Neuronal stem cell (in vitro differentiated cells): Measurements from ENCODE around the gene NKAIN4.

Source experiments
- DNase-seq: peaks from one replicate; pipeline ENCODE4 v3.0.0-alpha.2; 2013; ENCODE audit warnings: low spot score
- H2AFZ ChIP-seq: one replicate; pipeline ENCODE4 v1.6.1; 2013; ENCODE audit warnings: mild to moderate bottlenecking, low read length, inconsistent platforms
- H2AK5ac ChIP-seq: 2 replicates; pipeline ENCODE4 v1.6.1; 2013; ENCODE audit warnings: low read depth, mild to moderate bottlenecking, inconsistent platforms, low read length, moderate library complexity, mixed read lengths
- H2BK120ac ChIP-seq: 2 replicates; pipeline ENCODE4 v1.6.1; 2013; ENCODE audit warnings: low read depth, mild to moderate bottlenecking, inconsistent platforms, low read length, moderate library complexity, mixed read lengths
- H2BK12ac ChIP-seq: one replicate; pipeline ENCODE4 v1.6.1; 2013; ENCODE audit warnings: low read length, inconsistent platforms
- H2BK15ac ChIP-seq: 2 replicates; pipeline ENCODE4 v1.6.1; 2013; ENCODE audit warnings: mild to moderate bottlenecking, low read length, inconsistent platforms, mixed read lengths
- H2BK5ac ChIP-seq: one replicate; pipeline ENCODE4 v1.6.1; 2013; ENCODE audit warnings: inconsistent platforms, mild to moderate bottlenecking, low read length, moderate library complexity
- H3K14ac ChIP-seq: one replicate; pipeline ENCODE4 v1.6.1; 2013; ENCODE audit warnings: low read length, inconsistent platforms
- H3K18ac ChIP-seq: 2 replicates; pipeline ENCODE4 v1.6.1; 2013; ENCODE audit warnings: low read length, inconsistent platforms
- H3K23ac ChIP-seq: 2 replicates; pipeline ENCODE4 v1.6.1; 2013; ENCODE audit warnings: low read depth, mild to moderate bottlenecking, mixed read lengths, low read length, inconsistent platforms; ENCODE audit not compliant: poor library complexity
- H3K27ac ChIP-seq: replicated peaks from 3 replicates; pipeline ENCODE4 v1.5.1; 2013; ENCODE audit warnings: low read length, inconsistent platforms
- H3K27me3 ChIP-seq, 3 experiments: 2 replicates each; pipeline ENCODE4 v1.6.1; 2013; ENCODE audit warnings: low read length in 3 of 3, mild to moderate bottlenecking in 2 of 3, inconsistent platforms in 1 of 3, low read depth in 1 of 3, mixed read lengths in 1 of 3, moderate library complexity in 1 of 3; ENCODE audit not compliant: control insufficient read depth in 3 of 3, insufficient read depth in 3 of 3
- H3K36me3 ChIP-seq, 2 donors: replicated peaks in 1 of 2; 2 replicates each; pipeline ENCODE4 v1.6.1; 2013; ENCODE audit warnings: low read length in 2 of 2; ENCODE audit not compliant: control insufficient read depth in 2 of 2, insufficient read depth in 2 of 2
- H3K4ac ChIP-seq: 2 replicates; pipeline ENCODE4 v1.6.1; 2013; ENCODE audit warnings: inconsistent platforms, mild to moderate bottlenecking, low read length, moderate library complexity
- H3K4me1 ChIP-seq, 2 donors: 1 replicate in 1 of 2; 2 replicates in 1 of 2; pipeline ENCODE4 v1.6.1; 2013; ENCODE audit warnings: low read length in 2 of 2, low read depth in 1 of 2; ENCODE audit not compliant: control insufficient read depth in 2 of 2, insufficient read depth in 1 of 2
- H3K4me2 ChIP-seq: one replicate; pipeline ENCODE4 v1.6.1; 2013; ENCODE audit warnings: mild to moderate bottlenecking, low read length, inconsistent platforms; ENCODE audit not compliant: insufficient read depth, poor library complexity, severe bottlenecking
- H3K4me3 ChIP-seq, 2 donors: 2 replicates each; pipeline ENCODE4 v1.5.1; 2013; ENCODE audit warnings: low read length in 2 of 2, mild to moderate bottlenecking in 2 of 2, inconsistent platforms in 1 of 2, moderate library complexity in 1 of 2
- H3K79me1 ChIP-seq: one replicate; pipeline ENCODE4 v1.6.1; 2013; ENCODE audit warnings: low read depth, mild to moderate bottlenecking, inconsistent platforms, low read length, moderate library complexity
- H3K9ac ChIP-seq: one replicate; pipeline ENCODE4 v1.6.1; 2013; ENCODE audit warnings: mild to moderate bottlenecking, low read depth, low read length, inconsistent platforms; ENCODE audit not compliant: poor library complexity
- H3K9me3 ChIP-seq, 2 donors: replicated peaks in 1 of 2; 2 replicates each; pipeline versions ENCODE3 to v1.6.1; 2013; ENCODE audit warnings: low read length in 2 of 2, mild to moderate bottlenecking in 2 of 2, inconsistent platforms in 1 of 2, low read depth in 1 of 2, mixed read lengths in 1 of 2, moderate library complexity in 1 of 2; ENCODE audit not compliant: control insufficient read depth in 2 of 2, insufficient read depth in 1 of 2
- H4K8ac ChIP-seq: one replicate; pipeline ENCODE4 v1.6.1; 2013; ENCODE audit warnings: low read depth, mild to moderate bottlenecking, inconsistent platforms, low read length, moderate library complexity
- H4K91ac ChIP-seq: one replicate; pipeline ENCODE4 v1.6.1; 2013; ENCODE audit warnings: low read length, low read depth, mild to moderate bottlenecking, inconsistent platforms; ENCODE audit not compliant: poor library complexity
- WGBS, 2 donors: extraction: QIAGEN DNeasy Blood & Tissue Kit; methylation state at CpG; one replicate each; pipeline ENCODE4 v1.1.7; 2013; ENCODE audit warnings: missing lambda C conversion rate in 2 of 2, mixed read lengths in 1 of 2; ENCODE audit not compliant: insufficient read length in 2 of 2, insufficient replicate concordance in 1 of 2; ENCODE audit errors: extremely low coverage in 2 of 2; 5-methylcytosine and 5-hydroxymethylcytosine counted together

The NKAIN4 gene

GRCh38 chr20:63216849-63217471 is 37.3 kb downstream of the NKAIN4 start:
- Histone ChIP-seq H3K79me1 (no peaks in the 10 kb centered on the region), H3K4me3 (peak overlapping the region; percentile 83 to 92), H2BK15ac (peak overlapping the region; percentile 46), H4K8ac (no peak overlapping the region), H3K18ac (peak overlapping the region; percentile 53), H3K27ac (no peak overlapping the region), H3K4me2 (peak overlapping the region; percentile 66), H3K23ac (no peak overlapping the region), H4K91ac (no peak overlapping the region), H2AK5ac (peak overlapping the region; percentile 94), H3K4me1 (peaks cover 8 to 9% of the 10 kb centered on the region in 2 donors), H3K27me3 (peaks cover 0 to 34% (median 4%) of the 10 kb centered on the region in 3 experiments), H2BK120ac (peak overlapping the region; percentile 89), H2BK5ac (peak overlapping the region; percentile 62), H3K9ac (peak overlapping the region; percentile 93), H3K9me3 (no peaks in the 10 kb centered on the region), H3K36me3 (peaks cover 19 to 31% of the 10 kb centered on the region in 2 donors), H2AFZ (peak overlapping the region; percentile 95), H3K4ac (peak overlapping the region; percentile 46), H2BK12ac (peak overlapping the region; percentile 53), H3K14ac (peak overlapping the region; percentile 22)
- DNase-seq: no peak
- WGBS, 2 donors: no CpG with 5 or more reads among the region's 13 CpGs

DNA sequence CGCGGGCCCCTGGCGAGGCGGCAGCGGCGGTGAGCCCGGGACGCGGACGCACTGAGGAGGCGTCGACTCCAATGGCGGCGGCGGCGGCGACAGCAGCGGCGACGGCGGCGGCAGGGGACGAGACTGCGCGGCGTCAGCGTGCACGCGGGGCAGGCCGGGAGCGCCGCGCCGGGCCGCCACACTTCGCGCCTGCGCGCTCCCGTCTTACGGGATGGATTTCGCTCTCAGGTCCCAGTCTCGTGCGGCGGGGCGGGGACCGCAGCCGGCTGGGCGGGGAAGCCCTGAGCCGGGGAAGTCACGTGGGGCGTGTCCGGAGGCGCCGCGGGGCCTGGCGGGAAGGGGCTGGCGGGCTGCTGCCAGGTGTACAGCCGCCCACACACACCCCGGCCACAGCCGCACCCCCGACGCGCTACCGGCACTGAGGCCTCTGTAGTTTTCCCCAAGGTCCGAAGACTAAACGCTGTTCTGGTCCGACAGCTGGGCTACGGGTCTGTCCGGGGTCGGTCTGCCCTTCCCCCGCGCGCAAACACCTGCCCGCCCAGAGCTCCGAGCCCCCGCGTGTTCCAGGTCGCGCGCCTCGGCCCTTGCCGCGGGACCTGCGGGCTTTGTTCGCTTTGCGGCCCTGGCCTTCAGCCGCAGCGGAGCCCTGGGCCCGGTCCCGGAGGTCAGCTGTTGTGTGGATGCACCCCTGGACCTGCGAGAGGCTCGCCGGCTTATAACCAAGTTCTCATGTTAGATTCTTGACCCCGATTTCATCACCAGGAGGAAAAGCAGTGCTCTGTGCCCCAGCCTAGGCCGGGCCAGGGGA is 38.0 kb downstream of the NKAIN4 start, which contains the start of gene YTHDF1:
Gene YTHDF1 (minus strand): TSS at position 91 of the 808 bp plus-strand sequence. CDS start 239 bp downstream, outside the sequence.
- H3K18ac ChIP-seq: peak within 1 kb of the TSS; percentile 69
- no peaks in the 10 kb centered on the region for H3K9me3 ChIP-seq
- peak within 1 kb of the TSS; percentile 46 for H2BK15ac ChIP-seq
- peak; percentile 93 for DNase-seq
- H3K4me3 ChIP-seq: peak within 1 kb of the TSS; percentile 92
- no CpG with 5 or more reads among the region's 96 CpGs for WGBS, 2 donors
- H3K27me3 ChIP-seq: peaks cover 0 to 28% (median 4%) of the 10 kb centered on the region in 3 experiments
- no peak within 1 kb of the TSS for H4K91ac ChIP-seq
- H3K23ac ChIP-seq: peak within 1 kb of the TSS; percentile 38
- H2BK5ac ChIP-seq: peak within 1 kb of the TSS; percentile 62
- H3K4ac ChIP-seq: peak within 1 kb of the TSS; percentile 46
- peak within 1 kb of the TSS; percentile 95 for H2AFZ ChIP-seq
- no peaks in the 10 kb centered on the region for H3K79me1 ChIP-seq
- peak within 1 kb of the TSS; percentile 94 for H2AK5ac ChIP-seq
- peak within 1 kb of the TSS; percentile 22 for H3K14ac ChIP-seq
- H3K4me1 ChIP-seq: peaks cover 8 to 9% of the 10 kb centered on the region in 2 donors
- H2BK12ac ChIP-seq: peak within 1 kb of the TSS; percentile 53
- peak within 1 kb of the TSS; percentile 89 for H2BK120ac ChIP-seq
- H3K36me3 ChIP-seq: peaks cover 22 to 38% of the 10 kb centered on the region in 2 donors
- no peak within 1 kb of the TSS for H3K27ac ChIP-seq
- no peak within 1 kb of the TSS for H4K8ac ChIP-seq
- peak within 1 kb of the TSS; percentile 84 for H3K4me2 ChIP-seq
- H3K9ac ChIP-seq: peak within 1 kb of the TSS; percentile 93

- DNase-seq: no peak
- Histone ChIP-seq H3K27ac (no peak overlapping the region), H4K8ac (no peak overlapping the region), H3K4me1 (peaks cover 8 to 9% of the 10 kb centered on the region in 2 donors), H2BK12ac (no peak overlapping the region), H2BK120ac (no peak overlapping the region), H3K9ac (peak overlapping the region; percentile 85), H3K36me3 (peaks cover 22 to 47% of the 10 kb centered on the region in 2 donors), H2AK5ac (peak overlapping the region; percentile 86), H2AFZ (peak overlapping the region; percentile 66), H3K4ac (no peak overlapping the region), H3K14ac (no peak overlapping the region), H4K91ac (no peak overlapping the region), H2BK15ac (no peak overlapping the region), H3K79me1 (no peaks in the 10 kb centered on the region), H2BK5ac (no peak overlapping the region), H3K9me3 (no peaks in the 10 kb centered on the region), H3K4me3 (peak overlapping the region; percentile 92), H3K4me2 (peak overlapping the region; percentile 84), H3K27me3 (peaks cover 0 to 19% (median 0%) of the 10 kb centered on the region in 3 experiments), H3K23ac (peak overlapping the region; percentile 38), H3K18ac (peak overlapping the region; percentile 69)
- WGBS, 2 donors: no CpG with 5 or more reads among the region's 81 CpGs
These were observed 38.9 kb downstream of the NKAIN4 start for GRCh38 chr20:63215101-63216040.
